Measurements from ENCODE around the gene INO80D.

GRCh38 chr2:206085742-206086445, at the start of gene INO80D:
- TF ChIP-seq ZNF530 (tag by site-specific recombination; IDR thresholded peaks at IDR 0.05; ENCODE audit: low read depth): no peak
- no peak for TF ChIP-seq AEBP2 (tag by site-specific recombination; IDR thresholded peaks at IDR 0.05; ENCODE audit: borderline replicate concordance)
- no peak for TF ChIP-seq ZNF184 (tag by site-specific recombination; IDR thresholded peaks at IDR 0.05)
- no peak for TF ChIP-seq ZNF174 (tag by site-specific recombination; IDR thresholded peaks at IDR 0.05)
- TF ChIP-seq ZNF558 (tag by site-specific recombination; IDR thresholded peaks at IDR 0.05): no peak
- no peak for TF ChIP-seq ZNF311 (tag by site-specific recombination; IDR thresholded peaks at IDR 0.05; ENCODE audit: borderline replicate concordance)
- TF ChIP-seq ZBTB1 (tag by site-specific recombination; IDR thresholded peaks at IDR 0.05): no peak
- TF ChIP-seq MEIS1 (CRISPR knock-in tag; IDR thresholded peaks at IDR 0.05; ENCODE audit: borderline replicate concordance): no peak
- TF ChIP-seq PRDM1 (tag by site-specific recombination; IDR thresholded peaks at IDR 0.05): peak; percentile 51
- TF ChIP-seq ZNF292 (tag by site-specific recombination; IDR thresholded peaks at IDR 0.05; ENCODE audit: borderline replicate concordance, low read depth): no peak
- TF ChIP-seq CTCF (tag by site-specific recombination; IDR thresholded peaks at IDR 0.05): peak; percentile 54; the same call in 1 of the 2 replicates
- TF ChIP-seq ZNF423 (tag by site-specific recombination; IDR thresholded peaks at IDR 0.05): no peak
- TF ChIP-seq REST (tag by site-specific recombination; IDR thresholded peaks at IDR 0.05): no peak
- no peak for TF ChIP-seq MZF1 (tag by site-specific recombination; IDR thresholded peaks at IDR 0.05; ENCODE audit: borderline replicate concordance)

Data from HEK293 (cell line).